DOHH2 (cell line): ENCODE data around the gene ZNF124.

Experiments
- H3F3A ChIP-seq: fragments of 200-600 bp; sonication (generic), shearing (Covaris generic); 2 replicates; pipeline ENCODE4 v1.6.0; 2016; ENCODE audit warnings: antibody characterized with exemption, mild to moderate bottlenecking; ENCODE audit not compliant: control insufficient read depth, insufficient read depth
- H3K27ac ChIP-seq: fragments of 200-600 bp; sonication (generic); 2 replicates; pipeline ENCODE4 v1.5.1; 2014; ENCODE audit warnings: low read depth, mild to moderate bottlenecking, low read length, moderate library complexity
- H3K27me3 ChIP-seq: fragments of 200-600 bp; sonication (generic); 2 replicates; pipeline ENCODE4 v1.6.1; 2014; ENCODE audit warnings: mild to moderate bottlenecking, low read length, mixed read lengths; ENCODE audit not compliant: control insufficient read depth
- H3K36me3 ChIP-seq: fragments of 200-600 bp; sonication (generic); 2 replicates; pipeline ENCODE4 v1.6.1; 2014; ENCODE audit warnings: mild to moderate bottlenecking, low read length, moderate library complexity, mixed read lengths; ENCODE audit not compliant: control insufficient read depth
- H3K4me1 ChIP-seq: fragments of 200-600 bp; sonication (generic); 2 replicates; pipeline ENCODE4 v1.6.1; 2014; ENCODE audit warnings: mild to moderate bottlenecking, low read length, mixed read lengths; ENCODE audit not compliant: control insufficient read depth
- H3K4me2 ChIP-seq: fragments of 200-600 bp; sonication (generic); 2 replicates; pipeline ENCODE4 v1.6.0; 2014; ENCODE audit warnings: mild to moderate bottlenecking, low read length, moderate library complexity
- H3K4me3 ChIP-seq: fragments of 200-600 bp; sonication (generic); 2 replicates; pipeline ENCODE4 v1.5.1; 2014; ENCODE audit warnings: mild to moderate bottlenecking, low read length, mixed read lengths
- H3K79me2 ChIP-seq: fragments of 200-600 bp; sonication (generic); 2 replicates; pipeline ENCODE4 v1.6.1; 2014; ENCODE audit warnings: mild to moderate bottlenecking, low read length, mixed read lengths; ENCODE audit not compliant: control insufficient read depth
- H3K9me2 ChIP-seq: fragments of 200-600 bp; sonication (generic); replicated peaks from 2 replicates; pipeline ENCODE4 v1.6.1; 2014; ENCODE audit warnings: mild to moderate bottlenecking, low read length, mixed read lengths; ENCODE audit not compliant: control insufficient read depth
- H3K9me3 ChIP-seq: fragments of 200-600 bp; sonication (generic); 2 replicates; pipeline ENCODE4 v1.6.1; 2014; ENCODE audit warnings: antibody characterized with exemption, low read length, mixed read lengths; ENCODE audit not compliant: control insufficient read depth, insufficient read depth
- H4K20me1 ChIP-seq: fragments of 200-600 bp; sonication (generic); 2 replicates; pipeline ENCODE4 v1.6.0; 2014; ENCODE audit warnings: low read depth, mild to moderate bottlenecking, antibody characterized with exemption, low read length, moderate library complexity; ENCODE audit not compliant: control insufficient read depth, insufficient read depth
- EZH2phosphoT487 ChIP-seq: fragments of 200-600 bp; sonication (generic); IDR thresholded peaks from 2 replicates; pipeline ENCODE4 v1.6.1; 2017; ENCODE audit warnings: borderline replicate concordance, mild to moderate bottlenecking, antibody characterized with exemption, low read length, moderate library complexity, mixed read lengths
- TF ChIP-seq, protein P1 (sequence below): fragments of 200-600 bp; sonication (generic); IDR thresholded peaks from one replicate; pipeline ENCODE4 v1.5.1; 2014; ENCODE audit warnings: antibody characterized with exemption, mild to moderate bottlenecking, low read depth, low read length; ENCODE audit not compliant: poor library complexity, severe bottlenecking

ZNF124 gene

GRCh38 chr1:247113733-247114271, 58.0 kb downstream of the ZNF124 start:
- Histone ChIP-seq H3K4me2 (no peak overlapping the region), H3K27me3 (no peaks in the 10 kb centered on the region), H3F3A (no peaks in the 10 kb centered on the region), H3K4me3 (no peak overlapping the region), H3K9me2 (no peaks in the 10 kb centered on the region), H3K27ac (no peak overlapping the region), H3K36me3 (no peaks in the 10 kb centered on the region), H3K9me3 (peaks cover 3% of the 10 kb centered on the region; the same call in 1 of the 2 replicates), H3K79me2 (no peaks in the 10 kb centered on the region), H3K4me1 (no peaks in the 10 kb centered on the region), H4K20me1 (no peaks in the 10 kb centered on the region)
- TF ChIP-seq, protein P1, sequence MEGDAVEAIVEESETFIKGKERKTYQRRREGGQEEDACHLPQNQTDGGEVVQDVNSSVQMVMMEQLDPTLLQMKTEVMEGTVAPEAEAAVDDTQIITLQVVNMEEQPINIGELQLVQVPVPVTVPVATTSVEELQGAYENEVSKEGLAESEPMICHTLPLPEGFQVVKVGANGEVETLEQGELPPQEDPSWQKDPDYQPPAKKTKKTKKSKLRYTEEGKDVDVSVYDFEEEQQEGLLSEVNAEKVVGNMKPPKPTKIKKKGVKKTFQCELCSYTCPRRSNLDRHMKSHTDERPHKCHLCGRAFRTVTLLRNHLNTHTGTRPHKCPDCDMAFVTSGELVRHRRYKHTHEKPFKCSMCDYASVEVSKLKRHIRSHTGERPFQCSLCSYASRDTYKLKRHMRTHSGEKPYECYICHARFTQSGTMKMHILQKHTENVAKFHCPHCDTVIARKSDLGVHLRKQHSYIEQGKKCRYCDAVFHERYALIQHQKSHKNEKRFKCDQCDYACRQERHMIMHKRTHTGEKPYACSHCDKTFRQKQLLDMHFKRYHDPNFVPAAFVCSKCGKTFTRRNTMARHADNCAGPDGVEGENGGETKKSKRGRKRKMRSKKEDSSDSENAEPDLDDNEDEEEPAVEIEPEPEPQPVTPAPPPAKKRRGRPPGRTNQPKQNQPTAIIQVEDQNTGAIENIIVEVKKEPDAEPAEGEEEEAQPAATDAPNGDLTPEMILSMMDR, result no peak
- TF ChIP-seq EZH2phosphoT487, result no peak

GRCh38 chr1:247113094-247113497, 58.7 kb downstream of the ZNF124 start:
- TF ChIP-seq EZH2phosphoT487, result no peak
- TF ChIP-seq, protein P1, result no peak
- no peaks in the 10 kb centered on the region for H3K27me3 ChIP-seq
- no peaks in the 10 kb centered on the region for H3K79me2 ChIP-seq
- no peaks in the 10 kb centered on the region for H4K20me1 ChIP-seq
- no peaks in the 10 kb centered on the region for H3K9me2 ChIP-seq
- no peak overlapping the region for H3K27ac ChIP-seq
- no peaks in the 10 kb centered on the region for H3F3A ChIP-seq
- no peaks in the 10 kb centered on the region for H3K36me3 ChIP-seq
- no peak overlapping the region for H3K4me3 ChIP-seq
- H3K4me1 ChIP-seq, result no peaks in the 10 kb centered on the region
- no peak overlapping the region for H3K4me2 ChIP-seq
- H3K9me3 ChIP-seq, result peaks cover 3% of the 10 kb centered on the region; the same call in 1 of the 2 replicates

GRCh38 chr1:247112479-247112781, 59.4 kb downstream of the ZNF124 start:
- TF ChIP-seq EZH2phosphoT487, result no peak
- TF ChIP-seq, protein P1, result no peak
- no peaks in the 10 kb centered on the region for H3K36me3 ChIP-seq
- H3F3A ChIP-seq, result no peaks in the 10 kb centered on the region
- H3K27ac ChIP-seq, result no peak overlapping the region
- no peaks in the 10 kb centered on the region for H3K4me1 ChIP-seq
- H3K4me2 ChIP-seq, result no peak overlapping the region
- H3K9me2 ChIP-seq, result no peaks in the 10 kb centered on the region
- H4K20me1 ChIP-seq, result no peaks in the 10 kb centered on the region
- H3K9me3 ChIP-seq, result peaks cover 3% of the 10 kb centered on the region; the same call in 1 of the 2 replicates
- no peaks in the 10 kb centered on the region for H3K27me3 ChIP-seq
- no peaks in the 10 kb centered on the region for H3K79me2 ChIP-seq
- no peak overlapping the region for H3K4me3 ChIP-seq
